Astrocyte (in vitro differentiated cells and primary cell): ENCODE data around the gene OR7A10. TPM values are rescaled to one million over a fixed set of nuclear protein-coding genes. Genes with fewer than 3 reads are reported as not detected.

Source experiments
- DNase-seq: peaks from one replicate; pipeline ENCODE4 v3.0.0-alpha.2; 2010; ENCODE audit warnings: low read depth
- FAIRE-seq: peaks from 2 replicates; lab custom pipeline; 2011; peaks lifted over from hg19 to GRCh38; lab: Jason Lieb, UNC
- H2AFZ ChIP-seq: 2 replicates; pipeline ENCODE4 v1.6.0; 2012; ENCODE audit warnings: low read depth, low read length, inconsistent platforms
- H3K27ac ChIP-seq: 2 replicates; pipeline ENCODE4 v1.5.1; 2011; ENCODE audit warnings: low read depth, low read length, inconsistent platforms
- H3K27me3 ChIP-seq: 2 replicates; pipeline ENCODE4 v1.6.0; 2011; ENCODE audit warnings: low read length, inconsistent platforms; ENCODE audit not compliant: insufficient read depth
- H3K36me3 ChIP-seq: 2 replicates; pipeline ENCODE4 v1.5.1; 2011; ENCODE audit warnings: low read length, inconsistent platforms; ENCODE audit not compliant: insufficient read depth
- H3K4me1 ChIP-seq: 2 replicates; pipeline ENCODE4 v1.5.1; 2011; ENCODE audit warnings: low read length, inconsistent platforms; ENCODE audit not compliant: insufficient read depth
- H3K4me2 ChIP-seq: 2 replicates; pipeline ENCODE4 v1.6.0; 2012; ENCODE audit warnings: low read length, inconsistent platforms
- H3K4me3 ChIP-seq: 2 replicates; pipeline ENCODE4 v1.5.1; 2011; ENCODE audit warnings: low read depth, mild to moderate bottlenecking, low read length, inconsistent platforms; ENCODE audit not compliant: insufficient read depth
- H3K79me2 ChIP-seq: 2 replicates; pipeline ENCODE4 v1.6.0; 2012; ENCODE audit warnings: mild to moderate bottlenecking, low read length, inconsistent platforms; ENCODE audit not compliant: insufficient read depth
- H3K9ac ChIP-seq: 2 replicates; pipeline ENCODE4 v1.6.0; 2012; ENCODE audit warnings: mild to moderate bottlenecking, low read length, inconsistent platforms
- H3K9me3 ChIP-seq: 2 replicates; pipeline ENCODE4 v1.5.1; 2012; ENCODE audit warnings: low read depth, mild to moderate bottlenecking, low read length, inconsistent platforms; ENCODE audit not compliant: insufficient read depth
- H4K20me1 ChIP-seq: 2 replicates; pipeline ENCODE4 v1.6.0; 2012; ENCODE audit warnings: low read length, inconsistent platforms; ENCODE audit not compliant: insufficient read depth
- H3K27ac Mint-ChIP-seq: one replicate; pipeline ENCODE4 v1.8.0; 2021; ENCODE audit warnings: mild to moderate bottlenecking, mixed read lengths; ENCODE audit not compliant: unreplicated experiment
- H3K27me3 Mint-ChIP-seq: one replicate; pipeline ENCODE4 v1.8.0; 2021; ENCODE audit warnings: low read depth, mixed read lengths; ENCODE audit not compliant: unreplicated experiment
- H3K36me3 Mint-ChIP-seq: one replicate; pipeline ENCODE4 v1.8.0; 2021; ENCODE audit warnings: low read depth, mixed read lengths; ENCODE audit not compliant: unreplicated experiment
- H3K4me1 Mint-ChIP-seq: one replicate; pipeline ENCODE4 v1.8.0; 2021; ENCODE audit warnings: low read depth, mixed read lengths; ENCODE audit not compliant: unreplicated experiment
- H3K4me3 Mint-ChIP-seq: one replicate; pipeline ENCODE4 v1.8.0; 2021; ENCODE audit warnings: mild to moderate bottlenecking, moderate library complexity, mixed read lengths; ENCODE audit not compliant: unreplicated experiment
- H3K9me3 Mint-ChIP-seq: one replicate; pipeline ENCODE4 v1.8.0; 2021; ENCODE audit warnings: mild to moderate bottlenecking, mixed read lengths; ENCODE audit not compliant: unreplicated experiment
- EZH2 ChIP-seq: IDR thresholded peaks from 2 replicates; pipeline ENCODE4 v1.6.1; 2012; ENCODE audit warnings: mild to moderate bottlenecking, low read length, inconsistent platforms; ENCODE audit not compliant: insufficient read depth
- total RNA-seq: library from RNA; stranded (reverse); gene quantifications from 2 replicates; pipeline ENCODE4 v1.2.1, GENCODE V29; 2021
- TF ChIP-seq, protein P1 (sequence below): IDR thresholded peaks from 2 replicates; pipeline ENCODE4 v1.5.1; 2011; ENCODE audit warnings: low read depth, mild to moderate bottlenecking, inconsistent platforms, low read length, moderate library complexity; ENCODE audit not compliant: insufficient read depth

The OR7A10 gene
- total RNA-seq, 1 donor from 2014 or later, result not detected

DNA sequence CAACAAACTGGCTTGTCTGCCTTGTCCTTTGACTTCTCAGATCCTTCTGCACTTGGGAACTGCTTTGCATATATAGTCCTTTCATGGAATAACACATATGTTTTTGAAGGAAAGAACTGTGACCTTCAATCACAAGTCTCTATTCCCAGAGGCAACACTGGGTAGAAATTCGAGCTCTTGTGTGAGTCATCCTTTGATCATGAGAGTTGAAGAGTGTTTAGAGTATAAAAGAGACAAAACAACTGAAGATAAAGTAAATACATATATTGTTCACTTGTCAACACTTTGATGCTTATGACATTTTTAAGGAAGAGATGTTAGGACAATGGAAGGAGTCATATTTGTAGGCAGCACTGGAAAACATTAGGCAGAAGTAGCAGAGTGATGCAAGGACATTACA lies 8.5 kb downstream of the OR7A10 start:
- Mint-ChIP-seq H3K36me3 (no peaks in the 10 kb centered on the region), H3K9me3 (peaks cover 3% of the 10 kb centered on the region), H3K27me3 (peaks cover 2% of the 10 kb centered on the region), H3K4me1 (no peaks in the 10 kb centered on the region), H3K4me3 (no peak overlapping the region), H3K27ac (no peak overlapping the region)
- Histone ChIP-seq H3K79me2 (no peaks in the 10 kb centered on the region), H4K20me1 (no peaks in the 10 kb centered on the region), H3K4me2 (no peak overlapping the region), H2AFZ (no peak overlapping the region), H3K27me3 (no peaks in the 10 kb centered on the region), H3K9ac (no peak overlapping the region), H3K27ac (no peak overlapping the region), H3K4me1 (no peaks in the 10 kb centered on the region), H3K36me3 (no peaks in the 10 kb centered on the region), H3K4me3 (no peak overlapping the region), H3K9me3 (peaks cover 3% of the 10 kb centered on the region)
- DNase-seq, result no peak
- FAIRE-seq, result no peak
- TF ChIP-seq, protein P1, sequence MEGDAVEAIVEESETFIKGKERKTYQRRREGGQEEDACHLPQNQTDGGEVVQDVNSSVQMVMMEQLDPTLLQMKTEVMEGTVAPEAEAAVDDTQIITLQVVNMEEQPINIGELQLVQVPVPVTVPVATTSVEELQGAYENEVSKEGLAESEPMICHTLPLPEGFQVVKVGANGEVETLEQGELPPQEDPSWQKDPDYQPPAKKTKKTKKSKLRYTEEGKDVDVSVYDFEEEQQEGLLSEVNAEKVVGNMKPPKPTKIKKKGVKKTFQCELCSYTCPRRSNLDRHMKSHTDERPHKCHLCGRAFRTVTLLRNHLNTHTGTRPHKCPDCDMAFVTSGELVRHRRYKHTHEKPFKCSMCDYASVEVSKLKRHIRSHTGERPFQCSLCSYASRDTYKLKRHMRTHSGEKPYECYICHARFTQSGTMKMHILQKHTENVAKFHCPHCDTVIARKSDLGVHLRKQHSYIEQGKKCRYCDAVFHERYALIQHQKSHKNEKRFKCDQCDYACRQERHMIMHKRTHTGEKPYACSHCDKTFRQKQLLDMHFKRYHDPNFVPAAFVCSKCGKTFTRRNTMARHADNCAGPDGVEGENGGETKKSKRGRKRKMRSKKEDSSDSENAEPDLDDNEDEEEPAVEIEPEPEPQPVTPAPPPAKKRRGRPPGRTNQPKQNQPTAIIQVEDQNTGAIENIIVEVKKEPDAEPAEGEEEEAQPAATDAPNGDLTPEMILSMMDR, result no peak
- TF ChIP-seq EZH2, result no peak

DNA sequence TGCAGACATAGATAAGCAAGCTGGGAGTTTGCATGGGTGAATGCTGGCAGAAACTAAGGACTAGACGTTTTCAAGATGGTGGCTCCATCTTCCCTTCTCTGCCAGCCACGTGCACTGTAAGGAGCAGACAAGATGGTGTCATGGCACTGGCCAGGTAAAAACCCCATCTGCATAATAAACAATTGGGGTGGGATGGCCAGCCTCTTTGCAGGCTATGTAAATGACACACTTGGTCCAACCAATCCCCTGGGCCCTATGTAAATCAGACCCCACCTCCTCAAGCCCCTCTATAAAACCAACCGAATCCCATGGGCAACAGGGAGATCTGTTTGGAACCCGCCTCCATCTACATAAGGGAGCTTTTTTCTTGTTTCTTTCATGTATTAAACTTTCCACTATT lies 11.3 kb downstream of the OR7A10 start:
- TF ChIP-seq, protein P1, result no peak
- no peak for TF ChIP-seq EZH2
- Histone ChIP-seq H3K79me2 (no peaks in the 10 kb centered on the region), H3K9ac (no peak overlapping the region), H3K4me3 (no peak overlapping the region), H3K4me1 (no peaks in the 10 kb centered on the region), H3K9me3 (peaks cover 3% of the 10 kb centered on the region), H4K20me1 (no peaks in the 10 kb centered on the region), H3K27ac (no peak overlapping the region), H3K4me2 (no peak overlapping the region), H3K27me3 (no peaks in the 10 kb centered on the region), H2AFZ (no peak overlapping the region), H3K36me3 (no peaks in the 10 kb centered on the region)
- Mint-ChIP-seq H3K4me1 (no peaks in the 10 kb centered on the region), H3K27ac (no peak overlapping the region), H3K9me3 (peaks cover 3% of the 10 kb centered on the region), H3K36me3 (no peaks in the 10 kb centered on the region), H3K27me3 (peaks cover 2% of the 10 kb centered on the region), H3K4me3 (no peak overlapping the region)
- no peak for DNase-seq
- FAIRE-seq, result no peak

DNA sequence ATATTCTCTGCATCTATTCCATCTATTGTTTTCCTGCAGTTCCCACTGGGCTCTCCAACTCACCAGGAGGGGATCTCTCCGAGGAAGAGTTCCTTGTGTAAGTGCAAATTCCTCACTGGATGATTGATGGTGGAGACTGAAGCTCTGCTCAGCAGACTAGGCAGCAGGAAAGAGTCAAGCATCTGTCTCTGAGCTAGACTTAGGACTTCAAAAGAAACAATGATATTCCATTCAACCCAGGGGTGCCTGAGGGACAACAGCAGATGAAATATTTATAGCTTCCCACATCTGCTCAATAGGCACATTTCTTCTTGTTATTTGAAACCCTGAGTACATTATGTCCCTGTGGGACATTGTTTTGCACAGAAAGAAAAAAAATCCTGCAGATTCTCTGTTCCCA lies 13.7 kb downstream of the OR7A10 start, which contains the start of the genes OR7A5 and OR7C1:
TSS of gene OR7A5 (minus strand) at position 175 of the 400 bp plus-strand sequence. CDS start 6,944 bp downstream, outside the sequence.
TSS of gene OR7C1 (minus strand) at position 175 of the 400 bp plus-strand sequence. CDS start 35,049 bp downstream, outside the sequence.
- Histone ChIP-seq H3K27ac (no peak within 1 kb of the TSS), H3K9ac (no peak within 1 kb of the TSS), H3K4me3 (no peak within 1 kb of the TSS), H2AFZ (no peak within 1 kb of the TSS), H3K36me3 (no peaks in the 10 kb centered on the region), H3K4me2 (no peak within 1 kb of the TSS), H4K20me1 (no peaks in the 10 kb centered on the region), H3K27me3 (no peaks in the 10 kb centered on the region), H3K9me3 (peaks cover 3% of the 10 kb centered on the region), H3K4me1 (no peaks in the 10 kb centered on the region), H3K79me2 (no peaks in the 10 kb centered on the region)
- Mint-ChIP-seq H3K4me3 (no peak within 1 kb of the TSS), H3K27me3 (no peaks in the 10 kb centered on the region), H3K27ac (no peak within 1 kb of the TSS), H3K4me1 (no peaks in the 10 kb centered on the region), H3K36me3 (no peaks in the 10 kb centered on the region), H3K9me3 (no peaks in the 10 kb centered on the region)
- no peak for TF ChIP-seq EZH2
- TF ChIP-seq, protein P1, result no peak
- DNase-seq, result no peak
- FAIRE-seq, result no peak
